Measurements from ENCODE around the gene DVL3. TPM values are rescaled to one million over a fixed set of nuclear protein-coding genes. Genes with fewer than 3 reads are reported as not detected.
"Not testable (repeated sequence)": the region's sequence is repeated elsewhere in the genome, so short reads cannot be mapped to it uniquely, and the experiment has no call there.

Gene DVL3
- total RNA-seq, 2 experiments from 2014 or later, result 30.0 to 31.7 TPM

DNA sequence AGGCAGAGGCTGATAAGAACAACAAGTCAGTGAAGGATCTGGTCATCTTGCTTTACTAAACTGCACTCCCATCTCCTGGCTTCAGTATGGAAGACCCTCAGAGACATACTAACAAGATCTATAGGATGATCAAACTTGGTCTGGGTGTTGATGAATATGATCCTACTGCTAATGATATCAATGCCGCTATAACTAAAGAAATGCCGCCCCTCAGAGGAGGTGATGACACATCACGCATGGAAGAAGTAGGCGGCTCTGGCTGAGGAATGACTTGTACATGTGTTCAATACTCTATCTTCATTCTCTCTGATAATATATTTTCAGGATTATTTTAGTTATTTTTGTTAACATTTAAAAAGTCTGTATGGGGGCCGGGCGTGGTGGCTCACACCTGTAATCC lies 37.5 kb upstream of the DVL3 start:
- Mint-ChIP-seq H3K9me3 (no peaks in the 10 kb centered on the region), H3K4me3 (no peak overlapping the region)
- POLR2A ChIA-PET, result no interaction called here

DNA sequence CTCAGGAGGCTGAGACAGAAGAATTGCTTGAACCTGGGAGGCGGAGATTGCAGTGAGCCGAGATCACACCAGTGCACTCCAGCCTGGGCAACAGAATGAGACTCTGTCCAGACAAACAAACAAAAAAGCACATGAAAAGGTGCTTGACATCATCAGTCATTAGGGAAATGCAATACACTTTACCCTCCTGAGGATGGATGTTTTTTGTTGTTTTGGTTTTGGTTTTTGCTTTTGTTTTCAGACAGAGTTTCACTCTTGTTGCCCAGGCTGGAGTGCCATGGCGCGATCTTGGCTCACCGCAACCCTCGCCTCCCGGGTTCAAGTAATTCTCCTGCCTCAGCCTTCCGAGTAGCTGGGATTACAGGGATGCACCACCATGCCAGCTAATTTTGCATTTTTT lies 34.1 kb upstream of the DVL3 start:
- POLR2A ChIA-PET; H3K4me3 Mint-ChIP-seq; H3K36me3 Mint-ChIP-seq (ENCODE audit: low read depth); intact Hi-C loops (cut with DNase I, micrococcal nuclease); H3K9me3 ChIP-seq (ENCODE audit: control insufficient read depth in 1 of 2, insufficient read depth in 1 of 2, low read length in 2 of 2); ATAC-seq (ENCODE audit: poor library complexity); DNase-seq; H3K27me3 ChIP-seq (ENCODE audit: control insufficient read depth in 1 of 2, insufficient read depth in 2 of 2, low read length in 2 of 2); H3K36me3 ChIP-seq (ENCODE audit: insufficient read depth, low read length); H3K4me1 ChIP-seq (ENCODE audit: insufficient read depth, low read length); H3K4me1 Mint-ChIP-seq (ENCODE audit: low read depth); H3K27ac Mint-ChIP-seq; H3K27me3 Mint-ChIP-seq; H3K9me3 Mint-ChIP-seq; H3K4me3 ChIP-seq (ENCODE audit: low read length); H3K27ac ChIP-seq (ENCODE audit: low read depth in 1 of 2, low read length in 2 of 2); CTCF ChIA-PET: not testable (repeated sequence)

More for the DNA sequence above, 37.5 kb upstream of the DVL3 start:
- H3K4me1 ChIP-seq (ENCODE audit: insufficient read depth, low read length), result no peaks in the 10 kb centered on the region
- DNase-seq (no peak), ATAC-seq (ENCODE audit: poor library complexity) (no peak)
- H3K27ac Mint-ChIP-seq, result no peak overlapping the region
- TF ChIP-seq, protein P1, sequence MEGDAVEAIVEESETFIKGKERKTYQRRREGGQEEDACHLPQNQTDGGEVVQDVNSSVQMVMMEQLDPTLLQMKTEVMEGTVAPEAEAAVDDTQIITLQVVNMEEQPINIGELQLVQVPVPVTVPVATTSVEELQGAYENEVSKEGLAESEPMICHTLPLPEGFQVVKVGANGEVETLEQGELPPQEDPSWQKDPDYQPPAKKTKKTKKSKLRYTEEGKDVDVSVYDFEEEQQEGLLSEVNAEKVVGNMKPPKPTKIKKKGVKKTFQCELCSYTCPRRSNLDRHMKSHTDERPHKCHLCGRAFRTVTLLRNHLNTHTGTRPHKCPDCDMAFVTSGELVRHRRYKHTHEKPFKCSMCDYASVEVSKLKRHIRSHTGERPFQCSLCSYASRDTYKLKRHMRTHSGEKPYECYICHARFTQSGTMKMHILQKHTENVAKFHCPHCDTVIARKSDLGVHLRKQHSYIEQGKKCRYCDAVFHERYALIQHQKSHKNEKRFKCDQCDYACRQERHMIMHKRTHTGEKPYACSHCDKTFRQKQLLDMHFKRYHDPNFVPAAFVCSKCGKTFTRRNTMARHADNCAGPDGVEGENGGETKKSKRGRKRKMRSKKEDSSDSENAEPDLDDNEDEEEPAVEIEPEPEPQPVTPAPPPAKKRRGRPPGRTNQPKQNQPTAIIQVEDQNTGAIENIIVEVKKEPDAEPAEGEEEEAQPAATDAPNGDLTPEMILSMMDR (IDR thresholded peaks at IDR 0.05), result no peak
- CTCF ChIA-PET, result no interaction called here
- intact Hi-C loops (cut with DNase I, micrococcal nuclease), result no loop called here
- no peaks in the 10 kb centered on the region for H3K9me3 ChIP-seq (ENCODE audit: control insufficient read depth in 1 of 2, insufficient read depth in 1 of 2, low read length in 2 of 2)
- H3K36me3 Mint-ChIP-seq (ENCODE audit: low read depth), result peaks cover 6% of the 10 kb centered on the region
- H3K36me3 ChIP-seq (ENCODE audit: insufficient read depth, low read length), result no peaks in the 10 kb centered on the region
- H3K27me3 Mint-ChIP-seq, result peaks cover 15% of the 10 kb centered on the region
- no peak overlapping the region for H3K4me3 ChIP-seq (ENCODE audit: low read length)
- peaks cover 0 to under 1% of the 10 kb centered on the region in 2 experiments for H3K27me3 ChIP-seq (ENCODE audit: control insufficient read depth in 1 of 2, insufficient read depth in 2 of 2, low read length in 2 of 2)
- H3K27ac ChIP-seq (ENCODE audit: low read depth in 1 of 2, low read length in 2 of 2), result no peak overlapping the region
- no peaks in the 10 kb centered on the region for H3K4me1 Mint-ChIP-seq (ENCODE audit: low read depth)

DNA sequence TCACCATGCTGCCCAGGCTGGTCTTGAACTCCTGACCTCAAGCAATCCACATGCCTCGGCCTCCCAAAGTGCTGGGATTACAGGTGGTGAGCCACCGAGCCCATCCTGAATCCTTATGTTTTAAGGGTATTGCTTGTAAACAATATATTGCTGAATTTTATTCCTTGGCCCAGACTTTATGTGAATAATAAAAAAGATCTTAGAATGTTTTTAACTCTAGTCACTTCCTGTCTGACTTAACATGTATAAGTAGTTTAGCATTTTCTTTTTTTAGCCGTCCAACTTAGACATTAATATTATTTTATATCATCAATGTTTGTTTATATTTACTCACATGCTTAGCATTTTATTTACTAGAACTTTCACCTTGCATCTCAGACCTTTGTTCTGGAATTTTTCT lies 29.2 kb upstream of the DVL3 start:
- ATAC-seq (ENCODE audit: poor library complexity) (no peak), DNase-seq (no peak)
- Mint-ChIP-seq H3K4me3 (no peak overlapping the region), H3K9me3 (no peaks in the 10 kb centered on the region), H3K27ac (no peak overlapping the region), H3K36me3 (ENCODE audit: low read depth) (no peaks in the 10 kb centered on the region), H3K4me1 (ENCODE audit: low read depth) (no peaks in the 10 kb centered on the region), H3K27me3 (no peaks in the 10 kb centered on the region)
- ChIA-PET POLR2A (no interaction called here), CTCF (no interaction called here)
- no peaks in the 10 kb centered on the region for H3K27me3 ChIP-seq (ENCODE audit: control insufficient read depth in 1 of 2, insufficient read depth in 2 of 2, low read length in 2 of 2)
- no peak overlapping the region for H3K4me3 ChIP-seq (ENCODE audit: low read length)
- intact Hi-C loops (cut with DNase I, micrococcal nuclease), result no loop called here
- no peak overlapping the region for H3K27ac ChIP-seq (ENCODE audit: low read depth in 1 of 2, low read length in 2 of 2)
- TF ChIP-seq, protein P1 (IDR thresholded peaks at IDR 0.05), result no peak
- H3K4me1 ChIP-seq (ENCODE audit: insufficient read depth, low read length), result no peaks in the 10 kb centered on the region
- H3K36me3 ChIP-seq (ENCODE audit: insufficient read depth, low read length), result no peaks in the 10 kb centered on the region
- H3K9me3 ChIP-seq (ENCODE audit: control insufficient read depth in 1 of 2, insufficient read depth in 1 of 2, low read length in 2 of 2), result no peaks in the 10 kb centered on the region

DNA sequence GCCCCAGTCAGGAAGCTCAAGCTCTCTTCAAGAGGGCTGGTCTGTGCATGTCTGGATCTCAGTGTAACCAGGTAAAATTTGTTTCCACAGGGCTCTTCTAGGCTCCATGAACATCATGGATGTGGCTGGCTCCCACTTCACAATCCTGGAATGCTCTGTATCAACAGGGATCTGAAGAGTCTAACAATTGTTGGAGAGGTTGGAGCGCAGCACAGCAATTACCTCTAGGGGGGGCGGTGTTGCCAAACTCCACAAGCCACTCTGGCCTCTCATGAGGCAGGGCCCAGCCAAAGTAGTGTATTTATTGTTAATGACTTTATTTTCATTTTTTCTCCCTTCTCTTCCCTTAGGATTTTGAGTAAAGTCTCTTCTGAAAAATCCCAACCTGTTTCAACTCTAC lies 26.2 kb upstream of the DVL3 start:
- no peaks in the 10 kb centered on the region for H3K36me3 ChIP-seq (ENCODE audit: insufficient read depth, low read length)
- H3K27me3 ChIP-seq (ENCODE audit: control insufficient read depth in 1 of 2, insufficient read depth in 2 of 2, low read length in 2 of 2), result no peaks in the 10 kb centered on the region
- CTCF ChIA-PET, result interaction anchor here (0.6 kb wide), 1 partner anchor 23 kb away, joined by 3 read pairs; no protein-coding TSS in a partner anchor
- Mint-ChIP-seq H3K4me1 (ENCODE audit: low read depth) (peaks cover 9% of the 10 kb centered on the region), H3K4me3 (no peak overlapping the region), H3K36me3 (ENCODE audit: low read depth) (no peaks in the 10 kb centered on the region), H3K9me3 (no peaks in the 10 kb centered on the region), H3K27me3 (no peaks in the 10 kb centered on the region), H3K27ac (no peak overlapping the region)
- no peak overlapping the region for H3K27ac ChIP-seq (ENCODE audit: low read depth in 1 of 2, low read length in 2 of 2)
- ATAC-seq (ENCODE audit: poor library complexity), result no peak
- DNase-seq, result peak in 1 of 14 experiments; percentile 9
- intact Hi-C loops (cut with DNase I, micrococcal nuclease), result no loop called here
- POLR2A ChIA-PET, result no interaction called here
- peaks cover 5% of the 10 kb centered on the region for H3K4me1 ChIP-seq (ENCODE audit: insufficient read depth, low read length)
- H3K9me3 ChIP-seq (ENCODE audit: control insufficient read depth in 1 of 2, insufficient read depth in 1 of 2, low read length in 2 of 2), result no peaks in the 10 kb centered on the region
- H3K4me3 ChIP-seq (ENCODE audit: low read length), result no peak overlapping the region
- TF ChIP-seq, protein P1 (IDR thresholded peaks at IDR 0.05), result no peak

Measured in CD4-positive, alpha-beta T cell (primary cell).